Adipocyte (in vitro differentiated cells): ENCODE results near the gene NR4A1.

ENCODE experiments used
- DNase-seq: peaks from one replicate; pipeline ENCODE4 v3.0.0-alpha.2; 2015; ENCODE audit warnings: low read depth
- H3K27me3 ChIP-seq: replicated peaks from 2 replicates; pipeline ENCODE4 v1.7.0; 2013; ENCODE audit warnings: mild to moderate bottlenecking, low read length, moderate library complexity; ENCODE audit not compliant: control insufficient read depth, insufficient read depth
- H3K36me3 ChIP-seq: 2 replicates; pipeline ENCODE4 v1.7.0; 2013; ENCODE audit warnings: low read length, mild to moderate bottlenecking, moderate library complexity; ENCODE audit not compliant: control insufficient read depth, insufficient read depth, severe bottlenecking
- H3K4me1 ChIP-seq: 2 replicates; pipeline ENCODE4 v1.7.0; 2013; ENCODE audit warnings: mild to moderate bottlenecking, low read length, moderate library complexity; ENCODE audit not compliant: control insufficient read depth, insufficient read depth
- H3K4me3 ChIP-seq: 2 replicates; pipeline ENCODE4 v1.7.0; 2013; ENCODE audit warnings: mild to moderate bottlenecking, low read length, moderate library complexity
- H3K9ac ChIP-seq: 2 replicates; pipeline ENCODE4 v1.7.0; 2013; ENCODE audit warnings: mild to moderate bottlenecking, low read length, moderate library complexity
- H3K9me3 ChIP-seq: 2 replicates; pipeline ENCODE4 v1.7.0; 2013; ENCODE audit warnings: mild to moderate bottlenecking, low read length, moderate library complexity; ENCODE audit not compliant: control insufficient read depth

The NR4A1 gene

GRCh38 chr12:52078276-52078675 lies 27.0 kb downstream of the NR4A1 start:
- Histone ChIP-seq H3K4me3 (no peak overlapping the region), H3K36me3 (peaks cover 44% of the 10 kb centered on the region)

GRCh38 chr12:52079576-52080402 lies 28.5 kb downstream of the NR4A1 start, which contains the start of gene SMIM41:
Gene SMIM41 (plus strand): TSS chr12:52079704. CDS start chr12:52079780, 76 bp downstream.
- Histone ChIP-seq H3K36me3 (peaks cover 32% of the 10 kb centered on the region), H3K9ac (no peak within 1 kb of the TSS), H3K27me3 (no peaks in the 10 kb centered on the region), H3K4me3 (no peak within 1 kb of the TSS), H3K9me3 (no peaks in the 10 kb centered on the region), H3K4me1 (peaks cover 21% of the 10 kb centered on the region)
- DNase-seq, result no peak

More at GRCh38 chr12:52078276-52078675, 27.0 kb downstream of the NR4A1 start:
- no peak overlapping the region for H3K9ac ChIP-seq
- no peaks in the 10 kb centered on the region for H3K9me3 ChIP-seq
- DNase-seq, result no peak
- H3K27me3 ChIP-seq, result no peaks in the 10 kb centered on the region
- H3K4me1 ChIP-seq, result peaks cover 32% of the 10 kb centered on the region

GRCh38 chr12:52080403-52081251 lies 29.4 kb downstream of the NR4A1 start:
- no peak for DNase-seq
- Histone ChIP-seq H3K4me1 (peaks cover 21% of the 10 kb centered on the region), H3K27me3 (no peaks in the 10 kb centered on the region), H3K4me3 (no peak overlapping the region), H3K9ac (no peak overlapping the region), H3K36me3 (peaks cover 24% of the 10 kb centered on the region), H3K9me3 (no peaks in the 10 kb centered on the region)

- Histone ChIP-seq H3K9ac (peak overlapping the region; percentile 54), H3K9me3 (no peaks in the 10 kb centered on the region), H3K4me1 (peaks cover 21% of the 10 kb centered on the region), H3K4me3 (no peak overlapping the region), H3K27me3 (no peaks in the 10 kb centered on the region), H3K36me3 (peaks cover 19% of the 10 kb centered on the region)
- DNase-seq, result no peak
Measured at GRCh38 chr12:52081263-52081733, 30.1 kb downstream of the NR4A1 start.

DNA sequence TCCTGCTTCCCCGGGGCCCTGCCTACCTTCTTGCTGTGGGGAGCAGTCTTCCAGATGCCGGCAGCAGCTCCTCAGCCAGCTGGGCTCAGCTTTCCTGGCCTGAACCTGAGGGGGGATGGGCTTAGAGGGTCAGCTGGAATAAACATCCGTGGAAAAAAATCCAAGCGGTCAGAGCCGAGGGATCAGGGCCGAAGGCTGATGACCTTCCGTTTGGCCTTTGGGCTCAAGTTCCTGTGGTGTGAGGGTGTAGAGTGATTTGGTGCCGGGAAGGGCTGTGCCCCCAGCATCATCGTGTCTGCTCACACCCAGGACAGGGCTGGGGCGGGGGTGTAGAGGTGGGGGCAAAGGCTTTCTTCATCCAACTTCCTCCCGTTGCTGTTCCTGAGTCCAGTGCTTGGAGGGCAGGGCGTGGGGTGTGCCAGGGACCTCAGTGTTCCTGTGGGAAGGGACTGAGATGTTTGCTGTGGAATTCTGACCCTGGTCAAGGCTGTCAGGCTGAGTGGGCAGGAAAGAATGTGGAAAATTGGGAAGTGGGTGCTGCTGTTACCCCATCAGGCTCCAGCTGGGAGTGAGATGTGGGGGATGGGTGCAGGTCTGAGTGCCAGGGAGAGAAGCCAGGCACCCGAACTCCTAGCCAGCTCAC lies 30.9 kb downstream of the NR4A1 start:
- Histone ChIP-seq H3K4me3 (no peak overlapping the region), H3K9ac (peak overlapping the region; percentile 54), H3K4me1 (peaks cover 21% of the 10 kb centered on the region), H3K36me3 (peaks cover 11% of the 10 kb centered on the region), H3K27me3 (peaks cover 4% of the 10 kb centered on the region), H3K9me3 (no peaks in the 10 kb centered on the region)
- DNase-seq, result peak; percentile 32

DNA sequence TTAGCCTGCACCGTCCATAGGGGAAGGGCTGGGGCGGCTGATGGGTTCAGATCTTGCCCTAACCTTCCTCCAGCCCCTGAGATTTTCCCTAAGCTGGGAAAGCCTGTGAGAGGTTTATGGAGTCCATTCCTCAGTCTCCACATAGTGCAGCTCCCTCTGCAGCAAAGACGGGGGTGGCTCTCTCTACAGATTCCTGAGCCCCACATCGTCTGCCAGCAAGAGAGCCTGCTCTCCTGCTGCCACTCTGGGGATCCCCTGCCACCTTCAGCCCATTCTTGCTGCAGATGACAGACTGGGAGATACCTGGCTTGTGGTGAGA lies 31.4 kb downstream of the NR4A1 start:
- no peak for DNase-seq
- Histone ChIP-seq H3K9ac (no peak overlapping the region), H3K4me1 (peaks cover 21% of the 10 kb centered on the region)

GRCh38 chr12:52082988-52083637 lies 31.9 kb downstream of the NR4A1 start:
- Histone ChIP-seq H3K9me3 (no peaks in the 10 kb centered on the region), H3K4me3 (no peak overlapping the region), H3K9ac (no peak overlapping the region), H3K36me3 (peaks cover 2% of the 10 kb centered on the region), H3K27me3 (peaks cover 9% of the 10 kb centered on the region), H3K4me1 (peaks cover 21% of the 10 kb centered on the region)
- DNase-seq, result peak; percentile 83

More for the DNA sequence above, 31.4 kb downstream of the NR4A1 start:
- Histone ChIP-seq H3K36me3 (peaks cover 7% of the 10 kb centered on the region), H3K27me3 (peaks cover 5% of the 10 kb centered on the region), H3K4me3 (no peak overlapping the region), H3K9me3 (no peaks in the 10 kb centered on the region)

GRCh38 chr12:52083638-52083996 lies 32.4 kb downstream of the NR4A1 start:
- Histone ChIP-seq H3K4me1 (peaks cover 21% of the 10 kb centered on the region), H3K36me3 (no peaks in the 10 kb centered on the region), H3K27me3 (peaks cover 12% of the 10 kb centered on the region), H3K4me3 (no peak overlapping the region), H3K9ac (no peak overlapping the region), H3K9me3 (no peaks in the 10 kb centered on the region)
- DNase-seq, result no peak

DNA sequence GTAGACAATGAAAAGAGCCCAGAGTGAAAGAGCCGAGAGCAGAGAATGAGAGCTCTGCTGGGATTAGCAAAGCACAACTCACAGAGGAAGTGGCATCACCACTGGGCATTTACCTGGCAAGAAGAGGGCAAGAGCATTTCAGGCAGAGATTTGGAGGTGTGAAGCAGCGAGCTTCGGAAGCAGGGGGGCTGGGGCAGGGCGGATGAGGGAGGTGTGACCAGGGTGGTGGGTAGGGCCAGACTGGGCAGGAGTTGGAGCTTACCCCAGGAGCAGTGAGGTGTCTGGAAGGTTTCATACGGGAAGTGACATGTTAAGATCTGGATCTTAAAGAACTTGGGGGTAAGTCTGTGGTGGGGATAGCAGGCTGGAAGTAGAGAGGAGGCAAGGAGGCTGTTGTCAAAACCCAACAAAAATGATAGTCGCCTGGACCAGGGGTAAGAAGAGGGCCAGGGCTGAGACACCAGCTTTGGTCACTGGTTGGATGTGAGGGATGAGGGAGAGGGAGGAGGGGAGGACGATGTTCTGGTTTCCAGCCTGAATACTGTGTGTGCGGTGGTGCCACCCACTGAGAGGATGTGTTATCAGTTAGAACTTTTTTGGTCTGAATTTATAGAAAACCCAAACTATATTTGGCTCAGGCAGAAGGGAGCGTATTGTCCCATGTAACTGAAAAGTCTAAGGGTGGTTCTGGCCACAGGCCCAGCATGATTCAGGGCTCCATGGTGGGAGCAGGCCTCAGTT lies 33.4 kb downstream of the NR4A1 start:
- Histone ChIP-seq H3K9ac (no peak overlapping the region), H3K4me1 (peaks cover 21% of the 10 kb centered on the region), H3K9me3 (no peaks in the 10 kb centered on the region)

GRCh38 chr12:52085682-52086180 lies 34.5 kb downstream of the NR4A1 start:
- no peaks in the 10 kb centered on the region for H3K9me3 ChIP-seq
- peaks cover 21% of the 10 kb centered on the region for H3K4me1 ChIP-seq
- no peaks in the 10 kb centered on the region for H3K36me3 ChIP-seq
- H3K4me3 ChIP-seq, result no peak overlapping the region
- H3K27me3 ChIP-seq, result peaks cover 25% of the 10 kb centered on the region
- H3K9ac ChIP-seq, result no peak overlapping the region
- no peak for DNase-seq

More for the DNA sequence above, 33.4 kb downstream of the NR4A1 start:
- Histone ChIP-seq H3K27me3 (peaks cover 16% of the 10 kb centered on the region), H3K36me3 (no peaks in the 10 kb centered on the region), H3K4me3 (no peak overlapping the region)
- no peak for DNase-seq
